GM19023 (cell line): ENCODE data around the gene MAF.

ENCODE experiments used
- ATAC-seq: cut with Tn5 transposase; IDR thresholded peaks from one replicate; pipeline ENCODE4 v1.9.1; 2021; ENCODE audit warnings: mild to moderate bottlenecking, moderate library complexity; ENCODE audit not compliant: unreplicated experiment

Gene MAF

DNA sequence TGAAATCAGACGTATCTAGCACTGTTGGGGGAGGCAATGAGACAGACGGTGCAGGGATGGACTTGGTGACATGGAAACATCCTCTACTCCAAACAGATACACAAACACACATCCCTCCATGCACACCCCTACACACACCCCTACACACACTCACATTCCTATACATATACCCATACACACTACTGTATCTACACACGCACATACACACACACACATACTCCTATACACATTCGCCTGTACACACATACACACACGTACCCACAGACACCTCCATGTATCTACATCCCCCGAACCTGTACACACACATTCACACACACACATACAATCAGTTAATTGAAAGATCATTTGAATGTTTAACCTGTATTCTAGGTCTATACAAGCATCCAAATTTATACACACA, 53.5 kb downstream of the MAF start:
- ATAC-seq: no peak
